HG03571 (cell line): ENCODE results near the gene TNKS1BP1.
"Not testable (repeated sequence)": the region's sequence is repeated elsewhere in the genome, so short reads cannot be mapped to it uniquely, and the experiment has no call there.

Experiments used
- ATAC-seq: cut with Tn5 transposase; IDR thresholded peaks from one replicate; pipeline ENCODE4 v1.9.1; 2021; ENCODE audit not compliant: unreplicated experiment

Gene TNKS1BP1

GRCh38 chr11:57297221-57297620 is 27.5 kb downstream of the TNKS1BP1 start:
- ATAC-seq: no peak

GRCh38 chr11:57296205-57296604 is 28.5 kb downstream of the TNKS1BP1 start:
- ATAC-seq: not testable (repeated sequence)

GRCh38 chr11:57294225-57295131 is 30.3 kb downstream of the TNKS1BP1 start:
- no peak for ATAC-seq

- no peak for ATAC-seq
These were observed 34.5 kb downstream of the TNKS1BP1 start for GRCh38 chr11:57290288-57290687.

- ATAC-seq: no peak
These were observed 35.8 kb downstream of the TNKS1BP1 start for GRCh38 chr11:57288771-57289579.

- no peak for ATAC-seq
These were observed 36.9 kb downstream of the TNKS1BP1 start for GRCh38 chr11:57287884-57288283.

GRCh38 chr11:57283231-57283990 is 41.3 kb downstream of the TNKS1BP1 start:
- no peak for ATAC-seq

- not testable (repeated sequence) for ATAC-seq
These were observed 43.2 kb downstream of the TNKS1BP1 start for GRCh38 chr11:57281546-57281945.

GRCh38 chr11:57279116-57279515 is 45.6 kb downstream of the TNKS1BP1 start:
- ATAC-seq: no peak

GRCh38 chr11:57278721-57279095 is 46.0 kb downstream of the TNKS1BP1 start:
- ATAC-seq: no peak

GRCh38 chr11:57277845-57278720 is 46.7 kb downstream of the TNKS1BP1 start:
- ATAC-seq: peak; percentile 64

- no peak for ATAC-seq
These were observed 47.6 kb downstream of the TNKS1BP1 start for GRCh38 chr11:57276971-57277675.

GRCh38 chr11:57276169-57276970 is 48.4 kb downstream of the TNKS1BP1 start:
- ATAC-seq: no peak

GRCh38 chr11:57275582-57275981 is 49.2 kb downstream of the TNKS1BP1 start:
- ATAC-seq: no peak

GRCh38 chr11:57274904-57275498 is 49.8 kb downstream of the TNKS1BP1 start:
- no peak for ATAC-seq

GRCh38 chr11:57273448-57274058 is 51.2 kb downstream of the TNKS1BP1 start:
- no peak for ATAC-seq

- ATAC-seq: no peak
These were observed 55.2 kb downstream of the TNKS1BP1 start for GRCh38 chr11:57269571-57270021.

- ATAC-seq: no peak
These were observed 58.6 kb downstream of the TNKS1BP1 start for GRCh38 chr11:57266157-57266556.
